T-helper 17 cell (primary cell): ENCODE results near the gene MAGI2. TPM values are rescaled to one million over a fixed set of nuclear protein-coding genes. Genes with fewer than 3 reads are reported as not detected.

Experiments
- ATAC-seq: fragments of 150-1000 bp; cut with Tn5 transposase; 2 replicates; pipeline ENCODE4 v1.10.0; 2021; ENCODE audit warnings: mild to moderate bottlenecking, moderate library complexity
- DNase-seq, 3 donors: peaks; one replicate each; pipeline versions ENCODE4 v3.0.0 to v3.0.0-alpha.2; 2020 to 2021
- H3K9me3 ChIP-seq: one replicate; pipeline ENCODE4 v1.7.0; 2013; ENCODE audit warnings: low read length, mild to moderate bottlenecking; ENCODE audit not compliant: control insufficient read depth, poor library complexity, severe bottlenecking
- H3K27ac Mint-ChIP-seq: one replicate; pipeline ENCODE4 v1.8.0; 2022; ENCODE audit warnings: mild to moderate bottlenecking, moderate library complexity, mixed read lengths
- H3K27me3 Mint-ChIP-seq: one replicate; pipeline ENCODE4 v1.8.0; 2022; ENCODE audit warnings: mixed read lengths
- H3K36me3 Mint-ChIP-seq: one replicate; pipeline ENCODE4 v1.8.0; 2022; ENCODE audit warnings: low read depth, mixed read lengths
- H3K4me1 Mint-ChIP-seq: one replicate; pipeline ENCODE4 v1.8.0; 2022; ENCODE audit warnings: mild to moderate bottlenecking, mixed read lengths
- H3K4me3 Mint-ChIP-seq: one replicate; pipeline ENCODE4 v1.8.0; 2022; ENCODE audit warnings: mild to moderate bottlenecking, moderate library complexity, mixed read lengths
- total RNA-seq, 4 donors: library from RNA in 2 of 4; stranded (reverse) in 2 of 4; gene quantifications; one replicate each; pipeline ENCODE4 v1.2.3 and lab custom pipeline; 2022 to 2026

Gene MAGI2
- total RNA-seq, 2 donors from 2014 or later: 0.73 TPM; not detected in 1

GRCh38 chr7:79339208-79339925, 114.1 kb downstream of the MAGI2 start:
- no peaks in the 10 kb centered on the region for H3K4me1 Mint-ChIP-seq
- no peak overlapping the region for H3K4me3 Mint-ChIP-seq
- no peak for ATAC-seq
- no peaks in the 10 kb centered on the region for H3K9me3 ChIP-seq
- H3K36me3 Mint-ChIP-seq: no peaks in the 10 kb centered on the region
- DNase-seq: no peak
- no peak overlapping the region for H3K27ac Mint-ChIP-seq
- H3K27me3 Mint-ChIP-seq: no peaks in the 10 kb centered on the region

DNA sequence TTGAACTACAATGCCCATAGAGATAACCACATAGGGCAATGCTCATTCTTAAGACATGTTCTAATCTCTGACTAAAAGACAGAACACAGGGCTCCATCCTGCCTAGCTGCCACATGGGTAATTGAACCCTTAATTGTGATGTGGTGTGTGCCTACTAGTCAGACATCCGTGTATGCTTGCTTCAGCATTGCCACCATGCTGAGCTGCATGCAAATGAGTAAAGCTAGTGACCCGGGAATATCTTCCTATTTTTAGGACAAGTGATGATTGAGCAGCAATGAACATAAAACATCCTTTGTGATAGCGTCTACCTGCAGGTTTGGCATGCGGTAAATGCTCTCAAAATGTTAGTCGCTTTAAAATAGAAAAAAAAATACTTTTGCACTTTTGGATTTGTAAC, 115.8 kb downstream of the MAGI2 start:
- Mint-ChIP-seq H3K4me3 (no peak overlapping the region), H3K36me3 (no peaks in the 10 kb centered on the region), H3K27ac (no peak overlapping the region), H3K27me3 (no peaks in the 10 kb centered on the region), H3K4me1 (no peaks in the 10 kb centered on the region)
- no peak for ATAC-seq
- H3K9me3 ChIP-seq: no peaks in the 10 kb centered on the region
- no peak for DNase-seq

GRCh38 chr7:79334841-79335240, 118.6 kb downstream of the MAGI2 start:
- H3K36me3 Mint-ChIP-seq: no peaks in the 10 kb centered on the region
- no peak for DNase-seq
- no peaks in the 10 kb centered on the region for H3K27me3 Mint-ChIP-seq
- no peak overlapping the region for H3K27ac Mint-ChIP-seq
- H3K9me3 ChIP-seq: no peaks in the 10 kb centered on the region
- H3K4me1 Mint-ChIP-seq: no peaks in the 10 kb centered on the region
- no peak overlapping the region for H3K4me3 Mint-ChIP-seq
- no peak for ATAC-seq

DNA sequence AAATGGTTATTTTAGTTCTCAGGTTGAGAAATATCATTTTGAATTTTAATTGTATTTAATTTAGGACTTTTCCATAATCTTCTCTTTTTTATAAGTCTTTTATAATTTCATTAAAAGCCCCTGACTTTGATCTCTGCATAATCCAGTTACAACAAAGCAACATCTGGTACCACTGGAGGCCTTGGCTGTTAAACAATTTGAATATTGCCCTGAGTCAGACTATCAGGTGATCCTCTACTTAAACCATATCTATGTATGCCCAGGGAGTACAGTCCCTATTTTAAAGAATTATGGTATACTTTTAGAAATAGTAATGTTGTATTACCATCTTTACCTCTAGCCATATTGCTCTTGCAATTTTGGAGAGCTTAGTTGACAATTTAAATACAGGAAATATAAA, 119.1 kb downstream of the MAGI2 start:
- Mint-ChIP-seq H3K36me3 (no peaks in the 10 kb centered on the region), H3K27me3 (no peaks in the 10 kb centered on the region), H3K4me1 (no peaks in the 10 kb centered on the region), H3K4me3 (no peak overlapping the region), H3K27ac (no peak overlapping the region)
- no peaks in the 10 kb centered on the region for H3K9me3 ChIP-seq
- ATAC-seq: no peak
- no peak for DNase-seq

GRCh38 chr7:79332091-79332490, 121.4 kb downstream of the MAGI2 start:
- no peaks in the 10 kb centered on the region for H3K4me1 Mint-ChIP-seq
- no peak for DNase-seq
- H3K36me3 Mint-ChIP-seq: no peaks in the 10 kb centered on the region
- no peak for ATAC-seq
- no peaks in the 10 kb centered on the region for H3K27me3 Mint-ChIP-seq
- no peaks in the 10 kb centered on the region for H3K9me3 ChIP-seq
- H3K27ac Mint-ChIP-seq: no peak overlapping the region
- no peak overlapping the region for H3K4me3 Mint-ChIP-seq

- no peak overlapping the region for H3K4me3 Mint-ChIP-seq
- no peak for DNase-seq
- no peak for ATAC-seq
These were observed 124.0 kb downstream of the MAGI2 start for GRCh38 chr7:79329464-79329863.

DNA sequence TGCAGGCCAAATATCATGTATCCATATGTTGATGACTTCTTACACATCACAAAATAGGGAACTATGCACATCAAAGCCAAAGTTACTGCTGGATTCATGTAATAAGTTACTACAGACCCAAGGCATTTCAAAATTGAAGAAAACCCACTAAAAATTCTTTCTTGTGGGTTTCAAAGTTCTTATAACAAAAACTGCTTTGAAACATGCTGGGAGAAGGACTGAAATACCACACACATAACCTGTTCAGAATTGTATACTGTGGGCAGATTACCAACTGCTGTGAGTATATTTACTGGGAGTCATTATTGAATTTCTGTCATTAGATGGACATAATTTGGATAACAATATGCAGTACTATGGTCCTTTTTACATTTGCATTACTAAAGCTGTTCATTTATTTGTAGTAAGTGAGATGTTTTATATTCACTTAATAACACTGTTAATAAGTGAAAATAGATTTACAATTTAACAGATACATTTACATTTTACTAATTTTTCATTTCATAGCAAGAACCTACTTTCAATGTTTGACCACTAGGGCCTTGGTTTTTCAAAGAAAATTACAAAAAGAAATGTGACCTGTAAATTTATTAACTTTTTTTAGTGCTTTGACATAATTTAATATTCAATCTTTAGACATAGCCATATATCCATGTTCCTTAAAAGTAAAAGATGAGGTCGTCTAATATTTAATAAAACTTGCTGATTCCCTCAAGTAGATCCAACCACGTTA, 132.6 kb downstream of the MAGI2 start:
- DNase-seq: no peak
- no peaks in the 10 kb centered on the region for H3K9me3 ChIP-seq
- Mint-ChIP-seq H3K36me3 (no peaks in the 10 kb centered on the region), H3K27ac (no peak overlapping the region), H3K4me1 (no peaks in the 10 kb centered on the region), H3K4me3 (no peak overlapping the region), H3K27me3 (no peaks in the 10 kb centered on the region)
- ATAC-seq: no peak

More at GRCh38 chr7:79329464-79329863, 124.0 kb downstream of the MAGI2 start:
- no peaks in the 10 kb centered on the region for H3K36me3 Mint-ChIP-seq
- H3K27ac Mint-ChIP-seq: no peak overlapping the region
- H3K27me3 Mint-ChIP-seq: no peaks in the 10 kb centered on the region
- no peaks in the 10 kb centered on the region for H3K9me3 ChIP-seq
- H3K4me1 Mint-ChIP-seq: no peaks in the 10 kb centered on the region

DNA sequence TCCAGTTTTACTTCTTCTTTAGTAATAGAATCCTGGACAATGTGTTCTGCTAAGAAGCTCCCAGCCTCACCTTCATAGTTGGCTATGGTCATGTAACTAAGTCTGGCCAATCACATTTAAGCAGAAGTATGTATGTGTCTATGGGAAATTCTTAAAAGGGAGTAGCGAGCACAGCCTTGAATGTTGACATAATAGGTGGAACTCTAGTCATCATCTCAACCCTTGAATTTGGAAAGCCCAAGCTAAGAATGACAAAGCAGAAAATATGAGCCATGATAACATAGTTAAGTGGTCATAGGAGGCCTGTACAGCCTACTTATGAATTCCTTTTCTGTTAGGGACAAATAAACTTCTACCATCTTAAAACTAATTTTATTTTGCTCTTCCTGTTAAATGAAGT, 134.1 kb downstream of the MAGI2 start:
- H3K27me3 Mint-ChIP-seq: no peaks in the 10 kb centered on the region
- H3K36me3 Mint-ChIP-seq: no peaks in the 10 kb centered on the region
- no peak overlapping the region for H3K27ac Mint-ChIP-seq
- DNase-seq (no peak), ATAC-seq (no peak)
- H3K4me3 Mint-ChIP-seq: no peak overlapping the region
- no peaks in the 10 kb centered on the region for H3K9me3 ChIP-seq
- H3K4me1 Mint-ChIP-seq: no peaks in the 10 kb centered on the region

DNA sequence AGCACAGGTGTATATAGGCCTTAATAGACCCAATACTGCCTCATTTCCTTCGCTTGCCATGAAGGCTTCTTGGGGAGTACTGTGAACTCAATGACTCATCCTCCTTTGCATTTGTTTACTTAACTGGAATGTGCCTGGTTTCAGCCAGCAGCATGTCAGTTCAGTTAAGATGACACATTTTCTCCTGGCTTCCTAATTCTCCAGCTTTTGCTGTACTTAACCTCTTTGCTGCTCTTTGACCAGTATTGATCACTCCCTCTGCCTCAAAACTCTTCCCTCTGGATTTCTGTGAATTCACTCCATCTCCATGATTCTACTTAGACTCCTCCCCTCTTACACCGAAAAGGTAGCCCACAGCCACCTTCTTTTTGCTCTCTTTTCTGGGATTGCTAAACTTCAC, 135.7 kb downstream of the MAGI2 start:
- H3K9me3 ChIP-seq: no peaks in the 10 kb centered on the region
- ATAC-seq: no peak
- Mint-ChIP-seq H3K27me3 (no peaks in the 10 kb centered on the region), H3K27ac (no peak overlapping the region), H3K4me3 (no peak overlapping the region), H3K36me3 (no peaks in the 10 kb centered on the region), H3K4me1 (no peaks in the 10 kb centered on the region)
- DNase-seq: no peak

DNA sequence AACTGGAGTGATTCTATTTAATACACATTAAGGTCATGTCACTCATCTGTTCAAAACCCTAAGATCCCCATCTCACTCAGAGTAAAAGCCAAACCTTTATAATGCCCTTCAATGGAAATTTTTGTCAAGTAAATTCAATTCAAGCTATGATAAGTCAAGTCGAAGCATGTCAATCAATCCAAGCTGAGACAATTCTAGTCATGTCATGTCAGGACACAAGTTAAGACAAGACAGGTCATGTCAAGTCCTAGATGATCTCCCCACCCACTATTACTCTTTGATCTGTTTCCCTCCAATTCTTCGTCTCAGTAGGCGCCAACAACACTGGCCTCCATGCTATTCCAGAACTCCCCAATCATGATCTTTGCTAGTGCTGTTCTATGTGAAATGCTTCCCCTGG, 141.4 kb downstream of the MAGI2 start:
- H3K9me3 ChIP-seq: no peaks in the 10 kb centered on the region
- no peak overlapping the region for H3K27ac Mint-ChIP-seq
- no peaks in the 10 kb centered on the region for H3K27me3 Mint-ChIP-seq
- no peaks in the 10 kb centered on the region for H3K36me3 Mint-ChIP-seq
- H3K4me3 Mint-ChIP-seq: no peak overlapping the region
- no peaks in the 10 kb centered on the region for H3K4me1 Mint-ChIP-seq
- DNase-seq: no peak
- no peak for ATAC-seq

DNA sequence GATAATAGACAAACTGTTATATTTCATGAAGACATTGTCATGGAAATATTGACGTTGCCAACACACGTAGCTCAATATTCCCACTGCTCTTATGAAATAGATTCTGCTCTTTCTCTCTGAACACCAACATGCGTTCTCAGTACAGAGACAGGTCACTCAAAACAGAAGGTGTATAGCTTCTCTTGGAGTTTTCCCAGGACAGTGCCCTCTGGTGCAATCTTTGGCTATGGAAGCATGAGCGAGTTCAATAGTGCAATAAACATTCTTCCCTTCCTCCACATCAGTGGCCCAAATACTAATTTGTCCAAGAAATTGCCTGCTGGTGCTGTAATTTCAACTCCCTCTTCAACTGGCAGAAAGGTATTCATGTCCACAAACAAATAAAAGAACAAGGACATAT, 145.3 kb downstream of the MAGI2 start:
- DNase-seq (no peak), ATAC-seq (no peak)
- H3K27ac Mint-ChIP-seq: no peak overlapping the region
- no peak overlapping the region for H3K4me3 Mint-ChIP-seq
- no peaks in the 10 kb centered on the region for H3K4me1 Mint-ChIP-seq
- no peaks in the 10 kb centered on the region for H3K9me3 ChIP-seq
- H3K27me3 Mint-ChIP-seq: no peaks in the 10 kb centered on the region
- no peaks in the 10 kb centered on the region for H3K36me3 Mint-ChIP-seq

GRCh38 chr7:79307376-79307775, 146.1 kb downstream of the MAGI2 start:
- no peaks in the 10 kb centered on the region for H3K9me3 ChIP-seq
- DNase-seq (no peak), ATAC-seq (no peak)
- H3K27me3 Mint-ChIP-seq: no peaks in the 10 kb centered on the region
- H3K4me3 Mint-ChIP-seq: no peak overlapping the region
- H3K36me3 Mint-ChIP-seq: no peaks in the 10 kb centered on the region
- H3K4me1 Mint-ChIP-seq: no peaks in the 10 kb centered on the region
- no peak overlapping the region for H3K27ac Mint-ChIP-seq

DNA sequence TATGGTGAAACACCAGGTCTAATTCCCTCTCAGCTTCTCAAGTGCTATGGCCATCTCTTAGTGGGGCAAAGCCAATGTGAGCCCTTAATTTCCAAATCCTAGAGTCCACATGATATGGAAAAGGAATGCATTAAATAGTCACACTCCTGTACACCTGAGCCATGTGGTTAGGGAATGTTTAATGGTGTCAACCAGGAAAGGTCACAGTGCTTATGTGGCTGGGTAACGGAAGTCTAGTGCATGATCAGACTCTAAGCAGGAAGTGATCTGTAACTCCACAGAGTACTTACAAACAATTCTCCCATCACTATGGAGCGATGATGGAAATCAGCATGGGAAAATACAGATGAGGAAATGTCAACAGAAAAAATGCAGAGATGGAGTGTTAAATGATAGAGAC, 148.8 kb downstream of the MAGI2 start:
- Mint-ChIP-seq H3K4me1 (no peaks in the 10 kb centered on the region), H3K27ac (no peak overlapping the region), H3K36me3 (no peaks in the 10 kb centered on the region), H3K4me3 (no peak overlapping the region), H3K27me3 (no peaks in the 10 kb centered on the region)
- ATAC-seq (no peak), DNase-seq (no peak)
- no peaks in the 10 kb centered on the region for H3K9me3 ChIP-seq

DNA sequence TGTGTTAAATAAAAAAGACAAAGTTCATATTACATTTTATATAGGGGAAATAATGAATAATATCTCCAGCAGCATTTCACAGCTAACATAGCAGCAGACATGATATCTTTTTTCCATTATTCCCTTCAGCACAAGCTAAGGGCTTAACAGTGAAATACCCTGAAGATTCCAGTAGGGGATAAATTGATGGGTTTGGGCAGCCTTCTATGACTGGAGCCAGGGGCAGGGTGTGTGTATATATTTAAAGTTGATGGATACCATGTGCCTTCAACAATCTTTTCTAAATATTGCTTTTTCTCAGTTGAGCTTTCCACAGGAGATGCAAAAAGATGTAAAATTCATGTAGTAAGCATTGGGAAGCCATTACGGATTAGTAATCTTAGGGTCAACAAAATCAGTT, 151.2 kb downstream of the MAGI2 start:
- ATAC-seq (no peak), DNase-seq (no peak)
- no peaks in the 10 kb centered on the region for H3K9me3 ChIP-seq
- no peaks in the 10 kb centered on the region for H3K4me1 Mint-ChIP-seq
- no peaks in the 10 kb centered on the region for H3K27me3 Mint-ChIP-seq
- no peak overlapping the region for H3K27ac Mint-ChIP-seq
- H3K36me3 Mint-ChIP-seq: no peaks in the 10 kb centered on the region
- no peak overlapping the region for H3K4me3 Mint-ChIP-seq
